GM21423 (cell line): ENCODE results near the gene SLC35B2.

Experiments
- ATAC-seq: cut with Tn5 transposase; IDR thresholded peaks from one replicate; pipeline ENCODE4 v1.9.1; 2021; ENCODE audit warnings: mild to moderate bottlenecking, moderate library complexity; ENCODE audit not compliant: unreplicated experiment

SLC35B2 gene

GRCh38 chr6:44255105-44255808 is 2.1 kb downstream of the SLC35B2 start:
- no peak for ATAC-seq

- ATAC-seq: no peak
Measured at GRCh38 chr6:44254191-44255104, 2.9 kb downstream of the SLC35B2 start.

DNA sequence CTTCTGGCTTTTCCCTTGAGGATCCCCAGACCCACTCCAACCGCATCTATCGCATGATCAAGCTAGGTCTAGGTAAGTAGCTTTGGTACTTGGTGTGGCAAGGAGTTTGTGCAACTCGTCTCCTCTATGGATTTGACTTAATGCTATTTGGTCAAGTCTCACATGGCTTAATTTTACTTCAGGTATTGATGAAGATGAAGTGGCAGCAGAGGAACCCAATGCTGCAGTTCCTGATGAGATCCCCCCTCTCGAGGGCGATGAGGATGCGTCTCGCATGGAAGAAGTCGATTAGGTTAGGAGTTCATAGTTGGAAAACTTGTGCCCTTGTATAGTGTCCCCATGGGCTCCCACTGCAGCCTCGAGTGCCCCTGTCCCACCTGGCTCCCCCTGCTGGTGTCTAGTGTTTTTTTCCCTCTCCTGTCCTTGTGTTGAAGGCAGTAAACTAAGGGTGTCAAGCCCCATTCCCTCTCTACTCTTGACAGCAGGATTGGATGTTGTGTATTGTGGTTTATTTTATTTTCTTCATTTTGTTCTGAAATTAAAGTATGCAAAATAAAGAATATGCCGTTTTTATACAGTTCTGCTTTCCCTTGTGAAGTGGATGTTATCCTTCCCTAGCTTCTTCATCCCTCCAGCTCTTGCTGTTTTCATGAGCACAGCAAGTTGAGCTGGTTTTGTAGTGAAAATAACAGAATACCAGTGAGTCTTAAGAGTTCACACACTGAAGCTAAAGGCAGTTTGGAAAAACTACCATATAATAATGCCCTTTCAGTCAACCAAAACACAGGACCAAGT is 3.8 kb downstream of the SLC35B2 start:
- ATAC-seq: no peak

DNA sequence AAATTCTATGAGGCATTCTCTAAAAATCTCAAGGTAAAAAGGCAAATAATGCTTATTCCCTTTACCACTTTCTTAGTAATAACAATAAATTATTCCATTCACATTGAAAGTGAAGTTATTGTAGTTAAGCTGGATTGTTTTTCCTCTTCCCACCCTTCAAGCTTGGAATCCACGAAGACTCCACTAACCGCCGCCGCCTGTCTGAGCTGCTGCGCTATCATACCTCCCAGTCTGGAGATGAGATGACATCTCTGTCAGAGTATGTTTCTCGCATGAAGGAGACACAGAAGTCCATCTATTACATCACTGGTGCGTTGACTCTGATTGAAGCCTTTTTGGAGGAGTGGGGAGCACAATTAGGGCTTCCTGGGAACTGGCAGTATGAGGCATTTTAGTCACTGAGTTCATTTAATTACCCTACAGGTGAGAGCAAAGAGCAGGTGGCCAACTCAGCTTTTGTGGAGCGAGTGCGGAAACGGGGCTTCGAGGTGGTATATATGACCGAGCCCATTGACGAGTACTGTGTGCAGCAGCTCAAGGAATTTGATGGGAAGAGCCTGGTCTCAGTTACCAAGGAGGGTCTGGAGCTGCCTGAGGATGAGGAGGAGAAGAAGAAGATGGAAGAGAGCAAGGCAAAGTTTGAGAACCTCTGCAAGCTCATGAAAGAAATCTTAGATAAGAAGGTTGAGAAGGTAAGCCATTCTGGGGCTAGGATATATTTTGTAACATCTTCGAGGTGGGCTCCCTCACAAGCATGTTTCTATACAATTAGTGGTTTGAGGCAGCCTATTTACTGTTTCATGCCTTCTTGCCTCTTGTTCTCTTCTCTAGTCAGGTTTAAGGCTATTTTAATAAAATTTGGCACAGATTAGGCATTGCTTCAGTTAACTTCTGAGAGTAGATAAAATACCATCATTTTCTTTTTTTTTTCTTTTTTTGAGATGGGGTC is 5.5 kb downstream of the SLC35B2 start:
- no peak for ATAC-seq

- ATAC-seq: no peak
Measured at GRCh38 chr6:44250718-44251123, 6.6 kb downstream of the SLC35B2 start.

DNA sequence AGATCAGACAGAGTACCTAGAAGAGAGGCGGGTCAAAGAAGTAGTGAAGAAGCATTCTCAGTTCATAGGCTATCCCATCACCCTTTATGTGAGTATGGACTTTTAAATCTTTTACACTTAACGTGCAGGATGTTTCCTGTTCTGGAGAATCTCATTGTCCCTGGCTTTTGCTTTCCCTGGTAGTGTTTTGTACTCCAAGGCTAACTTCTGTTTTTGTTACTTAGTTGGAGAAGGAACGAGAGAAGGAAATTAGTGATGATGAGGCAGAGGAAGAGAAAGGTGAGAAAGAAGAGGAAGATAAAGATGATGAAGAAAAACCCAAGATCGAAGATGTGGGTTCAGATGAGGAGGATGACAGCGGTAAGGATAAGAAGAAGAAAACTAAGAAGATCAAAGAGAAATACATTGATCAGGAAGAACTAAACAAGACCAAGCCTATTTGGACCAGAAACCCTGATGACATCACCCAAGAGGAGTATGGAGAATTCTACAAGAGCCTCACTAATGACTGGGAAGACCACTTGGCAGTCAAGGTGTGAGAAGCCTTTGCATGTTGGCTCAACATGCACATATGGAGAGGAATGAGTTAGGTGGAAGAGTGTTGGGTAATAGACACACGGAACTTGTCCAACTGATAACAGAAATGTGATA is 7.1 kb downstream of the SLC35B2 start:
- ATAC-seq: no peak

DNA sequence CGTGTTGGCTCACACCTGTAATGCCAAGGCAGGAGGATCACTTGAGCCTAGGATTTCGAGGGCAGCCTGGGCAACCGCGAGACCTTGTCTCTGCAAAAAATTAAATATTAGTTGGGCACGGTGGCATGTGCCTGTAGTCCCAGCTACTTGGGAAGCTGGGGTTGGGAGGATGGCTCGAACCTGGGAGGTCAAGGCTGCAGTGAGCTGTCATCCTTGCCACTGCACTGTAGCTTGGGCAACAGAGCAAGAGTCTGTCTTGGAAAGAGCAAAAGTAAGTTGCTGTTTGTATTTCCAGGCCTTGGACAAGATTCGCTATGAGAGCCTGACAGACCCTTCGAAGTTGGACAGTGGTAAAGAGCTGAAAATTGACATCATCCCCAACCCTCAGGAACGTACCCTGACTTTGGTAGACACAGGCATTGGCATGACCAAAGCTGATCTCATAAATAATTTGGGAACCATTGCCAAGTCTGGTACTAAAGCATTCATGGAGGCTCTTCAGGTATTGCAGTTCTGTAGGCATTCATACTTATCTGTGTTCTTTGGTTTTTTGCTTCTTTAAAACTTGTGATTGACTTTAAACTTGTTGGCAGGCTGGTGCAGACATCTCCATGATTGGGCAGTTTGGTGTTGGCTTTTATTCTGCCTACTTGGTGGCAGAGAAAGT is 8.1 kb downstream of the SLC35B2 start:
- no peak for ATAC-seq

DNA sequence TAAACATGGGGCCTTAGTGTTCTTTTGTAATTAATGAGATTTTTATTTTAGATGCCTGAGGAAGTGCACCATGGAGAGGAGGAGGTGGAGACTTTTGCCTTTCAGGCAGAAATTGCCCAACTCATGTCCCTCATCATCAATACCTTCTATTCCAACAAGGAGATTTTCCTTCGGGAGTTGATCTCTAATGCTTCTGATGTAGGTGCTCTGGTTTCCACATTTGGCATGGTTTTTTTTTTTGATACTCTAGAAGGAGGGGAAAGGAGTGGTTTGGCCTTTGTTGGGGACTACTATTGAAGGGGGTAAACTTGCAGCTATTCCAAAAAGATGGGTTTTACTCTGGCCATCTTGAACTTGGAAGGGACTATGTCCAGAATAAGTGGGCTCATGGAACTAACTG is 8.7 kb downstream of the SLC35B2 start:
- ATAC-seq: no peak

DNA sequence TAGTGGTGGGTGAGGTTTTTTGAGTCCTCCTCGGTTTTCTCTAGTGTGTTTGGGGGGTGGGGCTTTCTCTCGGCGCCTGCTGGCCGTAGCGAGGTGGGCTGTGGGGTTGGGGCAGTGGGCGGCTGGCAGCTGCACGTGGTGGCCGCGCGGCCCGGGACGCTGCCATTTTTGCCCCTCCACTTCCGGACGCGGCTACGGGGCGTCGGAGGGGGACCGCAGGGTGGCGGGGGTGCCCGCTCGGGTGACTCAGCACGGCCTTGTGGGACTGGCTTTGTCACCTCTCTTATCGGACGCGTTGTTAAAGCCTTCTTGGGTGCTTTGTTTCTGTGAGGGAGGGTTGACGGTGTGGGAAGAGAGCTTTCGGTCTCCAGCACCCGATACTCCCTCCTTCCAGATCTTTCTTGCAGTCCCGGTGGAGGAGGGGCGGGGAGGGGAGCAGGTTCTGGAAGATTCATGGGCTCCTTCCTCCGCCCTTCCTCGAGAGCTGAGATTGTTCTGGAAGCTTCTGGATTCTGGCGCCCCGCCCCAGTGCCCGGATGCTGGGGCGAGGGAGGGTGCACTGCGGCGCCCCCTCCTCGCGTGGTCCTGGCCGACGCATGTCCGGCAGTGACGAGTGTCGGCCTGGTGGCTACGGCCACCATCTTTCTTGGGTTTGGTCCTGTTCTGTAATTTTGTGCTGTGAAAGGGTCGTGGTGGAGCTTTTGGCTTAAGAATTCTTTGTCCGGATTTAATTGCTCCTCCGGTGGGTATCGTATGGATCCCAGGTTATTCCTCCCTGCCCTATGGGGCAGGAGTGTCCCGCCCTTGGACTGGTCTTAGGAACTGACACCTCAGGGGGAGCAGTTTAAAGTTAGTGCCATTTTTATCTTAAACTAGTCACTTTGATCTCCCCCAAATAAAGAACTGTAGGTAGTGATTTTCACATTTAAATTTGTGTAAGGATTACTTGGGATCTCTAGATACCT is 9.7 kb downstream of the SLC35B2 start:
- peak; percentile 34 for ATAC-seq

DNA sequence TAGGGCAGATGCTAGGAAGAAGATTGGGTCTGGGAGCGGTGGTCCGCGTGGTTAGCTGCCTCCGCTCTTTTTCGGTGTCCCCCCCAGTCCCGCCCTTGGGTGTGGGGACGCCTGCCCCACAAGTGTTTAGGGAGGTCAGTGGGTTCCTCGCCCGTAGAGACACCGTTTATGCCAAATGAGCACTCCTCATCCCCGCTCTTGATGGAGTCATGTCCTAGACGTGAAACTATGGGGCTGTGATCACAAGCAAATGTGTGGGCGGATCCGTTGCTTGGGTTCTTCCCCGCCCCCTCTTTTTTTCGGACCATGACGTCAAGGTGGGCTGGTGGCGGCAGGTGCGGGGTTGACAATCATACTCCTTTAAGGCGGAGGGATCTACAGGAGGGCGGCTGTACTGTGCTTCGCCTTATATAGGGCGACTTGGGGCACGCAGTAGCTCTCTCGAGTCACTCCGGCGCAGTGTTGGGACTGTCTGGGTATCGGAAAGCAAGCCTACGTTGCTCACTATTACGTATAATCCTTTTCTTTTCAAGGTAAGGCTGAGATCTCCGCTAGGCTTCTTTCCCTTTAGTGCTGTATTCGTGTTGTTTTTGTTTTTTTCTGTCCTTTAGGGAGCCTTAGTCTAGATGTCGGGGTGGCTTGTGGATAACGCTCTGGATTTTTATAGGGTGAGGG is 10.5 kb downstream of the SLC35B2 start, which contains the start of gene HSP90AB1:
Gene HSP90AB1 (plus strand): TSS at position 439 of the 675 bp plus-strand sequence. CDS start 1,529 bp downstream, outside the sequence.
- ATAC-seq: peak; percentile 70

DNA sequence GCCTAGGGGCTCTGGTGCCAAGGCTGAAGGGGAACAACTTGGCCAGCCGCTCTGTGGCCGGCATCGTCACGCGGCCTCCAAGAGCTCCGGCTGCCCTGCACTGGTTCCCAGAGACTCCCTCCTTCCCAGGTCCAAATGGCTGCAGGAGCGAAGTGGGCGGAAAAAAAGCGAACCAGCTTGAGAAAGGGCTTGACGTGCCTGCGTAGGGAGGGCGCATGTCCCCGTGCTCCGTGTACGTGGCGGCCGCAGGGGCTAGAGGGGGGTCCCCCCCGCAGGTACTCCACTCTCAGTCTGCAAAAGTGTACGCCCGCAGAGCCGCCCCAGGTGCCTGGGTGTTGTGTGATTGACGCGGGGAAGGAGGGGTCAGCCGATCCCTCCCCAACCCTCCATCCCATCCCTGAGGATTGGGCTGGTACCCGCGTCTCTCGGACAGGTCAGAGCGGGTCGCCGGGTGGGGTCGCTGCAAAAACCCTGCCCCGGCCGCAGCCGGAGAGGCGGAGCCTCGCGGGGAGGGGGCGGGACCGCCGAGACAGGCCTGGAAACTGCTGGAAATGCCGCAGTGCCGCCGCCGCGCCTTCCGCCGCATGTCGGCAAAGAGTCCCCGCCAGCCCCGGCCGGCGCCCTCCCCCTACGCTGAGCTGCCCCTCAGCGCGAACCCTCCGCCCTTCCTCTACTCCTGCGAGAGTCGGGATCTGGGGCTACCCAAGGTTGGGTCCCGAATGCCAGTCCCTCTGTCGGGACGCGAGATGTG is 11.2 kb downstream of the SLC35B2 start:
- ATAC-seq: peak; percentile 43

DNA sequence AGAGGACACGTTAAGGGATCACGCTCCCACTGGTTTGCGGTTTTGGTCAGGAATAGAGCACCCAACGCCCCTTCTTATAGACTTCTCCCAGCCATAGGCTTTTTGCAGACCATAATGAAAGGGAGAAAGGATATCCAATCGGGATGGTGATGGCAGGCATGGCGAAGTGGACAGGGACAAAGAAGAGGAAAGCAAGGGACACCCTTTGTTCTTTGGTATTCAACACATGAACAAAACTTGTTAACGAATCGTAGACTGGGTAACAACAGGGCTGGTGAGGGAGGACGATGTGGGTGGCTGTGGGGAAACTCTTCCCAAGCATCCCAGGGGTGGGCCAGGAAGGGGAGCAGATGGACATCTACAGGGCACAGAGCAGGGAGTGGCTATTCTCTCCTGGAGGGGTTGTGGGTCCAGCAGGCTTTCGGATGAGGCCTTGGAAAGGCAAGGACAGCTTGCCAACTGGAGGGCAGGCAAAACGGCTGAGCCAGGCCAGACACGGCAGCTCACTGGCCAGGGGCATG is 11.9 kb downstream of the SLC35B2 start:
- ATAC-seq: no peak

DNA sequence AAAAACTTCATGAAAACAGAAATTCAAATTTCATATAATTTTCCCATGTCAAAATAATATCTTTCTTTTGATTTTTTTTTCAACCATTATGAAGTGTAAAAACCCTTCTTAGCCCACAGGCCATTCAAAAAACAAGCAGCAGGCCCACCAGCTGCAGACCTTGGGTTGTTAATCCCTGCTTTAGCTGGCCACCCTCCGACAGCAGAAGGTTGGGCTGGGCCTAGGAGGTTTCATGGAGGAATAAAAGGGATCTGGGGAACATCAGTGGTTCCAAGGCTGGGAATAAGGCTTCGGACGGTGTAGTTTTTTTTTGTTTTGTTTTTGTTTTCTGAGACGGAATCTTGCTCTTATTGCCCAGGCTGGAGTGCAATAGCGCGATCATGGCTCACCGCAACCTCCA is 14.0 kb downstream of the SLC35B2 start:
- no peak for ATAC-seq

DNA sequence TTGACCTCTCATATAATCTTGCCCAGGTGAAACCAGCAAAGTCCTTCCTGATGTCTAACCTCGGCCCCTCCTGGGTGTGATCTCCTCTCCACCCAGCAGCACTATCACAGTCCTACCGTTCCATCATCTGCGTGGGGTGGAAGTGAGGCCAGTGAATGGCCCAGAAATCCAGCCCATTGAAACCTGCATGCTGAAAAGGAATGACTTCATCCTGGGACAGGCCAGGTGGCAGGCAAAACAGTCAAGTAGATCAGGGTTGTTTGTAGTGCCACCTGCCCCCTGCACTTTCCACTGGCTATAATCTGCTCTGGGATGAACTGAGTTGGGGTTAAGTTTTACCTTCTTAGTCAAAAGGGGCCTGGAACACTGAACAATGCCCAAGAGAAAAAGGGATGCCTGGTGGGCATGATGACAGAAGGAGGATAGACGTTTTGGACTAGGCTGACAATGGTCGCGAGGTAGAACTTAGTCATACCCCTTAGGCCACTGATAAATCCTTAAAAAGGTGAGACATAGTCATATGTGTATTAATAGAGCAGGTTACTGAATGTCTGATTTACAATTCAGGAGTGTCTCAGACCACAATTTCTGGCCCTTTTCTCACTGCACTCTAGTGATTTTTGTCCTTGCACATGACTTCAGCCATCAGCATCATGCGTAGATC is 18.5 kb downstream of the SLC35B2 start:
- ATAC-seq: no peak

DNA sequence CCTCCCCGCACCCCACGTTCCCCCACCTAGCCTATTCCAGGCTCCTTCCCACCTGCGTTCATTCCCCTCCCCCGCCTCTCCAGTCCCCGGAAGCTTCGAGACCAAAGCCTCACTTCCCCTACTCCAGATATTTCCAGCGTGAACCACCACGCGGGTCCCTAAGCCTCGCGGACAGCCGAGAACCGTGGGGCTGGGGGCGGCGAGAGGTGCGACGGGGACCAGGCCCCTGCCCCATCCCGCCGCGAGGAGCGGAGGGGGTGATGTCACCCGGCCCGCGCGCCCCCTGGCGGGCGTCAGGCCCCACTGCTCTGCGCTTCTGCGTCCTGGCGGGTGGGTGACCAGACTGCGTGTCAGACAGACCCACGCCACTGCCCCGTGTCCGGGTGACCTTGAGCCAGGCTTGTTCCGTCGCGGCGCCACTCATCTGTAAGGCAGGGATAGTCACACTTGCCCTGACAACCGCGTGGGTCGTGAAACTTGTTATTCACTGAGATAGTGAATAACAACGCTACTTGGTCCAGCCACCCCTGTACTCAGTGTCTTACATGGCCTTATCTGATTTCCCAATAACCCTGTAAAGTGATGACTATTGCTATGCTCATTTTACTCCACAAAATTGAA is 19.4 kb downstream of the SLC35B2 start:
- peak; percentile 82 for ATAC-seq
